ENCODE data around the gene SUPT20HL2.
"Not testable (repeated sequence)": the region's sequence is repeated elsewhere in the genome, so short reads cannot be mapped to it uniquely, and the experiment has no call there.

SUPT20HL2 gene

DNA sequence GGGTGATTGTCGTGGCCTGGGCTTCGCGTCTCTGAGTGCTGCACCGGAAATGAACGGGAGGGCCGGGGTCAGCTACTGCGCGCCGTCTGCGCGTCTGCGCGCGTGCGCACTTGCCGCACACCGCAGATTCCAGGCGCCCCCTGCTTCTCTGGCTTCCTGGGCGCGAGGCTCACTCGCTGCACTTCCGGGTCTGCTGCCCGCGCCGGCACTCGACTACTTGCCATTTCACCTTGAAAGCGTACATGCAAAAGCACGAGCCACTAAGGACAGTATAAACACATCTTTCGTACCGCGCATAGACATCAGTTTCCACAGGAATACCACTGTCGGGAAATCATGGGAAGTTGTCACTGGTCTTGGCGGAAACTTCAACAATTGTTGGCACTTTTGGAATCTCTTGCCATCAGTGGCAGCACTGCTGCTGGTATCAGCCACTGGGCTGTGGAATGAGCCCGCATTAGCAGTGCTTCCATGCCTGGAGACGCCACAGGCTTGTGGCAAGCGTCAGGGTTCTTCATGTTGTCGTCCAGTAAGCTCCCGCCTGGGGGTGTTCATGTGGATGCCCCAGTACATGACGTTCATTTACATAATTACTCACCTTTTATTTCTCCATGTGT lies at the start of gene SUPT20HL2:
TSS of gene SUPT20HL2 (minus strand) at position 51 of the 617 bp plus-strand sequence. CDS start 754 bp downstream, outside the sequence.
- no peak for DNase-seq (ENCODE audit: low read depth in 2 of 2)

DNA sequence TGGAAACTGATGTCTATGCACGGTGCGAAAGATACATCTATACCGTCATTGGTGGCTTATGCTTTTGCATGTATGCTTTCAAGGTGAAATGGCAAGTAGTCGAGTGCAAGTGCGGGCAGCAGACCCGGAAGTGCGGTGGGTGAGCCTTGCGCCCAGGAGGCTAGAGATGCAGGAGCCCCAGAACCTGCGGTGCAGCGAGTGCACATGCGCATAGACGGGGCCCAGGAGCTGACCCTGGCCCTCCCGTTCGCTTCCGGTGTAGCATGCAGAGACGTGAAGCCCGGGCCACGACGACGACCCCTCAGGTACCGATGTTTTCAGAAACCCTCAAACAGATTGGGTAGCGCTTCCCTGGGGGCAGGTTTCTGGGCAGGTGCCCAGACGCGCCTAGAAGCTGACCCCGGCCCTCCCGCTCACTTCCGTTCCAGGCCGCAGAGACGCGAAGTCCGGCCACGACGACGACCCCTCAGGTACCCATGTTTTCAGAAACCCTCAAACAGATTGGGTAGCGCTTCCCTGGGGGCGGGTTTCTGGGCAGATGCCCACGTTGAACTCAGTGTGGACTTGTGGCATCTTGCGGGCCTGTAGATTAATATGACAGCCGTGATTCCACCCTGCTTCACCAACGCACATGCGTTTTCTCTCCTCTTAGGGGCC lies 48.3 kb upstream of the SUPT20HL2 start:
- DNase-seq (ENCODE audit: low read depth in 2 of 2), result not testable (repeated sequence)

GRCh38 chrX:24360272-24360671 lies 46.4 kb upstream of the SUPT20HL2 start, which contains the start of gene SUPT20HL1:
SUPT20HL1 (plus strand) TSS chrX:24360639; CDS start chrX:24362761, 2,122 bp downstream.
- DNase-seq (ENCODE audit: low read depth in 2 of 2), result no peak

DNA sequence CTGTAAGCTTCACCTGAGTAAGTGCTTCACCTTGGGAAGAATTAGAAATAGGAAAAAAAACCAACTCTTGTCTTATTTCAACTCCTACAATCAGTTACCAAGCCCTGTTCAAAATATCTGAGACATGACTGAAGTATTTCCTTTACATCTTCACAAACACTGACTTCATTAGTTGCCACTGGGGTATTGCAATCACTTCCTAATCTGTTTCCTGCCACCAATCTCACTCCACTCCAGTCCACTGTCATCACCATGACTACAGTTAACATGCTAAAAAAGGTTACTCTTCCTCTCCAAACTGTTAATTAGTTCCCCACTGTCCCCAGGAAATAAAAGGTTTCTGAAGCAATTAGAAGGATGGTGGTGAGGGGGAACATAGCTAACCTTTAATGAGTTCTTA lies 43.2 kb upstream of the SUPT20HL2 start:
- DNase-seq (ENCODE audit: low read depth in 2 of 2), result no peak

DNA sequence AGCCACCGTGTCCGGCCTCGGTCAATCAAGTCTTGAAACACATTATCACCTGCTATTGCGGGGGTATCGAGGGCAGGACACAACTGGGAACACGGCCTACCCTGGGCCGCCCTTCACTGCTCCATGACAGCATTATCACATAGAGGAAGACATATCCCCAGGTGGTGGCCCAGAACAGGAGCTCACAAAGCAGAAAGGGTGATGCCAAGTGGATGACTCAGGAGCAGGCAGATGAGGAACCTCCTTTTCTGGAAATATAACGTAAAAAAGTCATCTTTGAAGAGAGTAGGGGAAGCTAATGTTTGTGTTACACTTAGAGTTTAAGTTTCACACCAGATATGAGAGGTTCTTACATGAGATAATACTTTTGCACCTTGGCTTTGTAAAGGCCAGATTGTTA lies 41.2 kb upstream of the SUPT20HL2 start:
- DNase-seq (ENCODE audit: low read depth in 2 of 2), result no peak

DNA sequence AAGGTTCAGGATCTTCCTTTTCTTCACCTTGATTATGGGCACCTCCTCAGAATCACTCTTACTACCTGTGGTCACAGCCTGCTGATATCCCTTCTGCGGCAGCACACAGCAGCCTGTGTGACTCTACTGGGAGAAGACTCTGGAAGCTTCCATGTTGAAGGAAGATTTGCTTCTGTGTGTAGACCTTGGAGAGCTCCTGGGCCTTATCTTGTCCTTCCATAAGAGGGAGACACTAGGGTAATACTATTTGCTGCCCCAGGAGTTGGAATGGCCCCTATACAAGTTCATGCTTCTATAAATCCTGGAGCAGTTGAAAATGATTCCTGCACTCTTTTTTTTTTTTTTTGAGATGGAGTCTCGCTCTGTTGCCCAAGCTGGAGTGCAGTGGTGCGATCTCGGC lies 36.3 kb upstream of the SUPT20HL2 start:
- DNase-seq (ENCODE audit: low read depth in 2 of 2), result no peak

DNA sequence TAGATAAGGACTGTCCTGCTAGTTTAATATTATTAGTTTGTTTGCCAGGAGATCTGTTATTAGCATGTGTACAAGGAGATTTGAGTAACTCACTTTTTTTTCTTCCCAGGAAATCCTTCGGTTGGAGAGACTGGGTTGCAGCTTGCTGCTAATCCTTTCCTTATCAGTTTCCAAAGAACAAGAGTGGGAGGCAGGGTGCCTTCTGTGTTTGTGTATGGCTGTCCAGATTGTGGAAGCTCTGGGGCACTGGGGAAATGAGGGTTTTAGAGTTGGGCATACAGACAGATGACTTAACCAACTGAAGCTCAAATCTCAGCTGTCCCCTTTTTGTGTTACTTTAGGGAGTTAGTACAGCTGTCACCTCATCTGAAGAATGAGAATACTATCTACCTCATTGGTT lies 34.0 kb upstream of the SUPT20HL2 start:
- DNase-seq (ENCODE audit: low read depth in 2 of 2), result no peak

- DNase-seq (ENCODE audit: low read depth in 2 of 2), result no peak
Observed at GRCh38 chrX:24343719-24344118, 29.9 kb upstream of the SUPT20HL2 start.

- DNase-seq (ENCODE audit: low read depth in 2 of 2), result peak; percentile 23 to 32
Observed at GRCh38 chrX:24341795-24342194, 27.9 kb upstream of the SUPT20HL2 start.

DNA sequence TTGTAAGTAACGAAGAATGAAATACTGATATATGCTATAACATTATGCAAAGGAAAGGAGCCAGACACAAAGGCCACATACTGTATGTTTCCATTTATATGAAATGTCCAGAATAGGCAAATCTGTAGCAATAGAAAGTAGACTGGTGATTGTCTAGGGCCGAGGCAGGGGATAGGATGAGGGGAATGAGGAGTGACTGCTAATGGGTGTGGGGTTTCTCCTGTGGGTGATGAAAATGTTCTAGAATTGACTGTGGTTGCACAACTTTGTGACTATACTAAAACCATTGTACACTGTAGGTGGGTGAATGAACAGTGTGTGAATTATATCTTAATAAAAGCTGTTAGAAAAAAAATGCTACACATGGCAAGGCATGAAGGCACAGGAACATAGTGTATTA lies 26.6 kb upstream of the SUPT20HL2 start:
- no peak for DNase-seq (ENCODE audit: low read depth in 2 of 2)

DNA sequence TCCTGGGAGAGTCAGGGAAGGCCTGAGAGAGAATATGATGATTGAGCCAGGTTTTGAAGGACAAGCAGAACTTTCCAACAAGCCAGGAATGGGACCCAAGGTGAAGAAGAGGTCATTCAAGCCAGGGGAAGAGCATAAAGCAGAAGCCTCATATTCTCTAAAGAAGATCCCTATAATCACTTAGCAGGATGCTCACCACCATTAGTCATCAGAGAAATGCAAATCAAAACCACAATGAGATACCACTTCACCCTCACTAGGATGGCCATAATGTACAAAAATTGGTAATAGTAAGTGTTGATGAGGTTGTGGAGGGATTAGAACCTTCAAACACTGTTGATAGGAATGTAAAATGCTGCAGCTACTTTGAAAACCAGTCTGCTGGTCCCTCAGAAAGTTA lies 26.0 kb upstream of the SUPT20HL2 start:
- DNase-seq (ENCODE audit: low read depth in 2 of 2), result no peak

DNA sequence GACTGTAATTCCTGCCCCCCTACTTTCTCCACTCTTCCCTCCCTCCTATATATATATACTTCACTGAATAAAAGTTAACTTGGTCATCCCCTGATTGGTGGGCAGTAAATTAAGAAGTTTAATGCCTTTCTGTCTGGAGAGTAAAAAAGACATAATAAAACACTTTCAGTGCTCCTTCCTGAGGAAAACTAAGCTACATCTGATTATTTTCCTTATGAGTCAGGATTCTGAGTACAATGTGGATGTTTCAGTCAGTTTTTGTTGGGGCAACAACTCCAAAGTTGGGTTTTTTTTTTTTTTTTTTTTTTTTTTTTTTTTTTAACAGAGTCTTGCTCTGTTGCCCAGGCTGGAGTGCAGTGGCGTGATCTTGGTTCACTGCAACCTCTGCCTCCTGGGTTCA lies 22.0 kb upstream of the SUPT20HL2 start:
- no peak for DNase-seq (ENCODE audit: low read depth in 2 of 2)

DNA sequence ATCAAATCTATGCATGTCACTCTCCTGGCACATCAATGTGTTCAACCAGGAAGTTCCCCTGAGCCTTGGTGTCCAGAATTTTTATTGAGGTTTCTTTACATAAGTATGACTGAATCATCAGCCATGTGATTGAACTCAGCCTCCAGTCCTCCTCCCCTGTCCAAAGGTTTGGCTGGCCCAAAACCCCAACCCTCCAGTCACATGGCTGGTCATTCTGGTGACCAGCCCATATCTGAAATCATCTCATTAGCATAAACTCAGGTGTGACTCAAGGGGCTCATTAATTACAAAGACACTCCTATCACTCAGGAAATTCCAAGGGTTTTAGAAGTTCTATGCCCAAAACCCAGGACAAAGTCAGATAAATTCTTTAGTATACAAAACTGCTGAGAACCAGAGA lies 20.6 kb upstream of the SUPT20HL2 start:
- no peak for DNase-seq (ENCODE audit: low read depth in 2 of 2)

- no peak for DNase-seq (ENCODE audit: low read depth in 2 of 2)
Observed at GRCh38 chrX:24333371-24333770, 19.5 kb upstream of the SUPT20HL2 start.

DNA sequence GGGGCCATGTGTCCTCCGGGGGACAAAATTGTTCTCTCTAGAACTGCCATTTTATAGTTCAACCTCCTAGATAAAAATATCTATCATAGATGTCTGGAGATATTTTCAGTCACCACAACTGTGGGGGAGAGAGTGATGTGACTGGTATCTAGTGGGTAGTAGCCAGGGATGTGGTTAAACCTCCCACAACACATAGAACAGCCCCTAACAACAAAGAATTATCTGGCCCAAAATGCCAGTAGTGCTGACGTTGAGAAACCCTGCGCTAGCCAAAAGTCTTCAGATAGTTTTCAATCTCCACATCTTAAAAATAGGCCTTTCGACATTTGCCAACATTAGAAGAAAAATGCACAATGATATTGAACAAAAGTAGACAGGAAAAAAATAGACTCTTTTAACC lies 19.0 kb upstream of the SUPT20HL2 start:
- DNase-seq (ENCODE audit: low read depth in 2 of 2), result no peak

GRCh38 chrX:24325231-24325630 lies 11.4 kb upstream of the SUPT20HL2 start:
- no peak for DNase-seq (ENCODE audit: low read depth in 2 of 2)

GRCh38 chrX:24321741-24322395 lies 8.0 kb upstream of the SUPT20HL2 start:
- DNase-seq (ENCODE audit: low read depth in 2 of 2), result no peak

DNA sequence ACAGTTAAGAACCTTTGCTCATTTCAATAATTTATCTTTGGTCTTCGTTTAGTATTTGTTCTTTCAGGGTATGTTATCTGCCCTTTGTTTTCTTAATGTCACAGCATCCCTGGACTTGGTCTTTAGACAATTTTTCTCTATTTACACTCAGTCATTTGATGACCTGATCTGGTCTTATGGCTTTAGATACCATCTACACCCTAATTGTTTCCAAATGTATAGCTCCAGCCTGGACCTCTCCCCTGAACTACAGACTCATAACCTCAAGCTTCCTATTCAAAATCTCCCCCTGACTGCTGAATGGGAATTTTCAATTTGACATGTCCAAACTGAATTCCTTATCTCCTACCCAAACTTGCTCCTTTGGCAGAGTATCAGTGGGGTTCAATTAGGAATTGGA lies 3.7 kb upstream of the SUPT20HL2 start:
- DNase-seq (ENCODE audit: low read depth in 2 of 2), result no peak

GRCh38 chrX:24316111-24316510 lies 2.2 kb upstream of the SUPT20HL2 start:
- DNase-seq (ENCODE audit: low read depth in 2 of 2), result no peak

DNA sequence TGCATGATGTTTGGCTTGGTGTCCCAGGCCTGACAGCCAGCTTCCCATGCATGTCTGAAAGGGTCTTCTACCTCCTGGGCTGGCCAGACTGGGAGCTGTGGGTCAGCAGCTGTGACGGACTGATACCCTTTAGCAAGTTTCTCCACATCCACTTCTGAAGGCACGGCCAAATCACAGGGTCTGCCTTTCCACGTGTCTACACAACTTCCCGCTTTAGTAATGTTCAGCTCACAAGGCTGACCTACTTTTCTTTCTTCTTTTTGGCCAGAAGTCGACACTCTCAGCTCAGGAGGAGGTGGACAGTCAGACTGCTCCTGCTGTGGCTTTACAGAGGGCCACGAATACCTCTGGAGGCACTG lies 1.6 kb downstream of the SUPT20HL2 start:
- DNase-seq (ENCODE audit: low read depth in 2 of 2), result not testable (repeated sequence)

- not testable (repeated sequence) for DNase-seq (ENCODE audit: low read depth in 2 of 2)
Observed at GRCh38 chrX:24311507-24312248, 2.2 kb downstream of the SUPT20HL2 start.

GRCh38 chrX:24310916-24311315 lies 3.0 kb downstream of the SUPT20HL2 start:
- DNase-seq (ENCODE audit: low read depth in 2 of 2), result not testable (repeated sequence)
